ENCODE data around the gene SDR42E1.

GRCh38 chr16:81945665-81946064, 65.6 kb downstream of the SDR42E1 start:
- TF ChIP-seq CTCF (conservative IDR thresholded peaks at IDR 0.05; ENCODE audit: low read length): no peak
- no peak for TF ChIP-seq EZH2phosphoT487 (IDR thresholded peaks at IDR 0.05; ENCODE audit: borderline replicate concordance)
